H1 (cell line): Measurements from ENCODE around the gene ORC3. TPM values are rescaled to one million over a fixed set of nuclear protein-coding genes. Genes with fewer than 3 reads are reported as not detected.

ENCODE experiments used
- E2F6 ChIP-seq: IDR thresholded peaks from 2 replicates; pipeline ENCODE4 v1.6.1; 2012; ENCODE audit warnings: inconsistent platforms
- polyA plus RNA-seq, 7 experiments: library from polyadenylated mRNA; depleted of rRNA in 3 of 7; stranded (reverse) in 5 of 7; unstranded in 2 of 7; fragments of >200 nt in 5 of 7; fragments of 200-250 nt in 2 of 7; gene quantifications; 1 replicate in 5 of 7; 2 replicates in 1 of 7; 4 replicates in 1 of 7; pipeline versions ENCODE4 v1.2.1 to v1.2.3, GENCODE V29; 2011 to 2013; ENCODE audit warnings: missing spikeins in 2 of 7, mixed read lengths in 2 of 7
- total RNA-seq: library from RNA; stranded (reverse); fragmentation: NEBNext Ultra II Directional; extraction: Animal tissue kit (Norgen Biotek cat#: 25700); gene quantifications from 2 replicates; pipeline ENCODE4 v1.2.1, GENCODE V29; 2021

The ORC3 gene
- total and polyA plus RNA-seq, 2 of the 8 experiments (the other 6 are each of a cell fraction or from before 2014, with no cell fraction given) = 35.9 to 60.9 TPM

- TF ChIP-seq E2F6 = no peak
These were observed 34.4 kb upstream of the ORC3 start (continued) for GRCh38 chr6:87555506-87555905.
